Measurements from ENCODE around the gene IQSEC1.

The IQSEC1 gene

GRCh38 chr3:13028010-13028821 lies 45.0 kb downstream of the IQSEC1 start:
- no peak for DNase-seq (ENCODE audit: low read depth)

DNA sequence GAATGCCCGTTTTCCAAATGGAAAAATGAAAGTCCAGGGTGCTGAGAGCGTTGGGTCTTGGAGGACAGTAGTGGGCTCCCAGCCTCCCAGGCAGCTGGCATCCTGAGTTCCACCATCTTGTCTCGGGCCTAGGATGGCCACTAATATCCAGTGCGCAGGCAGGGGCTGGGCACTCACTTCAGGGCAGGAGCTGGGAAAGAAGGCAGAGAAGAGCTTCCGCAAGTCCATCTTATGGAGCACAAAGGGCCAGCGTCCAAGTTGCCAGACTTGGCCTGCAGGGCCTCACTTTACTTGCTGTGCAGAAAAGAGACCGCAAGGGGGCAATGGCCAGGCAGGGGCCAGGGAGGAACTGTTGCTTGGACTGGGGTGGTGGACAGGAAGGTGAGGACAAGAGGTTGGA lies 46.1 kb downstream of the IQSEC1 start:
- no peak for DNase-seq (ENCODE audit: low read depth)

GRCh38 chr3:13026534-13026933 lies 46.7 kb downstream of the IQSEC1 start:
- DNase-seq (ENCODE audit: low read depth) = no peak

DNA sequence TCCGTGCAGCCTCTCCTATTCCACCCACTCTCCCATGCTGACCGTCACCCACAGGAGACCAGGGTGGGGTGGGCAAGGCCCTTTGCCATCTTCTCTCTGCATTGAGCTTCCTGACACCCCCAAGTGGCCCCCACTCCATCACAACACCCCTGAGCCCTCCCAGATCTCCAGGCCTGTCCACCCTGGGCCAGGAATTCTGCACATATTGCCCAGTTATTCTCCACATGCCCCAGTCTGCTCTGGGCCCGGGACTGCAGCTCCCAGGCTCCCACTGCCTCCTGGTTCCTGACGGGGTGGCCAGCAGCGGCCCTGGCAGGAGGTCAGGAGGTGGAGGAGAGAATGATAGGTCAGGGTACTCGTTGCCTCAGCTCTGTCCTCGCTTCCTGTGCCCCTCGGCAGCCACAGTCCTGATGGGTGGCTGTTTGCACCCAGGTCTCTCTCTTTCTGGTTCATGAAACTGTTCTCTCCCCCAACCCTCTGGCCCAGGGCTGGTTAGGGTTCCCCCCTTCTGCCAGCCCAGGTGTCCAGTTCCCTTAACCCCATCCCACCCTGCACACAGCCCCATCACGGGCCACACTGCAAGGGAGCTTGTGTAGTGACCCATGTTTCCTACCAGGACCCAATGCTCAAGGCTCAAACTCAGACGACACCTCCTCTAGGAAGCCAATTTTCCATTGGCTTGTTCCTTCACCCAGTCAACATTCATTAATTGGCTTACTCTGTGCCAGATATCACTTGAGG lies 47.3 kb downstream of the IQSEC1 start:
- DNase-seq (ENCODE audit: low read depth) = no peak

DNA sequence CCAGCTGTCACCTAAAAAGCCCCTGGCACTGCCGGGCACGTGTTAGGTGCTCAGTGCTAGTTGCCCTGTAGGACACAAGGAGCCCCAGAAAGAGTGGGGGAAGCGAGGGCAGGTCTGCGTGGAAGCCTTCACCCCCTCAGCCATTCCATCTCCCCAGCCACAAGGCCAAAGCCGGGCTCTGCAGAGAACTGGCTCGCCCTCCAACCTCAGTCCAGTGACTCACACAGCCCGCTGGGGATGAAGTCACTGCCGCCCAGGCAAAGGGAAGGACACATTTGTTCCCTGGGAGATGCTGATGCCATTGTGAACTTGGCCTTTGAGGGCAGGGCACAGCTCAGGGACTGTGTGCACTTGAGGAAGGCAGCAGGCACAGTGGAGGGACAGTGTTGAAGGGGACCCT lies 48.1 kb downstream of the IQSEC1 start:
- peak; percentile 76 for DNase-seq (ENCODE audit: low read depth)

- DNase-seq (ENCODE audit: low read depth) = no peak
Measured at GRCh38 chr3:13024765-13025065, 48.5 kb downstream of the IQSEC1 start.

- no peak for DNase-seq (ENCODE audit: low read depth)
Measured at GRCh38 chr3:13023971-13024764, 49.1 kb downstream of the IQSEC1 start.

- no peak for DNase-seq (ENCODE audit: low read depth)
Measured at GRCh38 chr3:13023235-13023970, 49.8 kb downstream of the IQSEC1 start.

DNA sequence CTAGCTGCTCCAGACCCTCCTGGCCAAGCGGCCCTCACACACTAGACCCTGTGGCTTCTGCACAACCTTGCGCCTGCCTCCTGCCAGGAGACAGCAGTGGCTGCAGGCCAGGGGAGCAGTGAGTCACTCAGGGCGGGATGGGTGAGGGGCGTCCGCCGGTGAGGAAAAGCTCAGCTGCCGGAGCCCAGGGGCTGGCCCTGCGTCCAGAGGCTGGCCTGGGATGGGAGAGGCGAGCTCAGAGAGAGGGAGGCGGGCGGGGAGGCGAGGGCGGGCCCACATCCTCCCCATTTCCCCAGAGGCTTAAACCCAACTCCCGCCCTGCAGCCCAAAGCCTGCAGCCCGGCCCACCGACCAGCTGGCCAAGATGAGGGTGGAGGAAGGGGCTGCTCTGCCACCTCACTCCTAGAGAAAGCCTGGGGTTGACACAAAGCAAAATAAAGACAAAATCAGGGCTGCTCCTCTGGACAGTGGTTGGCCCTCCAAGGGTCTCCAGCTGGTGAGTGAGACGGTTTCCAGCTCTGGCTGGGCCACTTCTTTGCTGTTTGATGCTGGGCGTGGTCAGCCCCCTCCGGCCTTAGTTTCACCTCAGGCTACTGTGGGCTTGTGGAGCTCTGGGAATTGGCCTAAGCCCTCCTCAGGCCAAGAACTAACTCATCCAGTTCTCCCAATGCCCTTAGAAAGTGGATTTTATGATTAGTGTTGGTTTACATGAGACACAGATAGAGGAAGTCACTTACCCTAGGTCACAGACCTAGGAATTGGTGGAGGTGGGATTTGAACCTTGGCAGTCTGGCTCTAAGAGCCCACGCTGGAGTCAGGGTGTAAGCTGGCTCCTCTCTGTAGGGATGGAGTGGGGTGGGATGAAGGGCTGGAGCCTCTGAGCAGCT lies 50.6 kb downstream of the IQSEC1 start:
- DNase-seq (ENCODE audit: low read depth) = peak; percentile 83

DNA sequence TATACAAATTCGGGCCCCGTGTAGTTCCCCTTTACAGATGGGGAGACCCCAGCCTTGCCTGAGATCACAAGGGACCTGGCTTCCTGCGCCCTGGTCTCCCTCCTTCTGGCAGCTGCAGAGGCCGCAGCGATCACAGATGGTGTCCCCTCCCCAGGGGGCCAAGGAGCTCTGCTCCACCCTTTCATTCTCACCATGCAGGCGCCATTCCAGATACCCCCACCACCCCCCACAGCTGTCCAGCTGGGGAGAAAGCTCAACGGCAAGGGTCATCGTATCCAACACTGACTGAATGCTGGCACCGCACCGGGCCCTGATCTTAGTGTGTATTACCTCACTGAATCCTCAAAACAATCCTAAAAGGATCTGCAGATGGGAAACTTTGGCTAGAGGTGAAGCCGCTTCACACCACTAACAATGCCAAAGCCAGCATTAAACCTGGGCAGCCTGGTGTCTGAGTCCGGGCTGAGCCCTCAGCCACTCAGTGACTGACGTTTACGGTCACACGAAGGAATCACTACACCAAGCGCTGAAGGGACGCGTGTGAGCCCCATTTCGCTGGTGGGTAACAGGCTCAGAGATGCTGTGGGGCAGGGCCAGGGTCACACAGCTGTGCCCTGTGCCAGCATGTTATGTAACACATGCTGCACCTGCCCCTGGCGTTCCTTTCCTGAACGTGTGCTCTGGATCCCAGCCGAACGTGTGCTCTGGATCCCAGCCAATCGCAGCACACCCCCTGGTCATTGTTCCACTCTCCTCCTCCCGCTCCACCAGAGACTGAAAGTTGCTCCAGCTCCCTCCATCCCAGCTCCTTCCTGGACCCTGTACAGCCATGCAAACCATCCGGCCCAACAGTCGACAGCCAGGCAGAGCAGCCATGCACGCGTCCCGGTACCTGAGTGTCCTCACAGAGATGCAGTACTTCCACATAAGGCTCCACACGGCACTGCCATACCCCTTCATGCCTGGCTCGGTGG lies 51.8 kb downstream of the IQSEC1 start:
- no peak for DNase-seq (ENCODE audit: low read depth)

DNA sequence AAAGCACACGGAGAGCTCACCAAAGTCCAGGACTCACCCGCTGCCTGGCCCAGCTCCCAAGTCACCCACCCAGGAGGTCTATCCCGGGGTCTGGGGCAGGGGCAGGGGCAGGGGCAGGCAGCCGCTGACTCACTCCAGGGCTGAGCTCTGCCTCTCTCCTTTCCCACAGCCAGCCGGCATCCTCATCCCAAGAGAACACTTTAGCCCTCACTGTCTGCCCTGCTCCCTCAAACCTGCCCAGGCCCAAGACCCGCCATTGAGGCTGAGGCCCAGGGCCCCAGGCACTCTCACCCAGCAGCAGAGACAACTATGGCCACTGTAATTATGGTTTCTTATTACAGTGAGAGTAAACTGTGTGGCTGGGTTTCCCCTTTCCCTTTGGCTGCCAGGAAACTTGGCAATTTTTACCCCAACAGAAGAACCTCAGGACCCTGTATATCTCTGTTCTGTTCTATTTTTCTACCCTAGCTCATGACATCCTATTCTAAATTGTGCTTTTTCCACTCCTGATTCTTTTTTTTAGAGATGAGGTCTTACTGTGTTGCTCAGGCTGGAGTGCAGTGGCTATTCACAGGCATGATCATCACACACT lies 53.0 kb downstream of the IQSEC1 start:
- DNase-seq (ENCODE audit: low read depth) = no peak

DNA sequence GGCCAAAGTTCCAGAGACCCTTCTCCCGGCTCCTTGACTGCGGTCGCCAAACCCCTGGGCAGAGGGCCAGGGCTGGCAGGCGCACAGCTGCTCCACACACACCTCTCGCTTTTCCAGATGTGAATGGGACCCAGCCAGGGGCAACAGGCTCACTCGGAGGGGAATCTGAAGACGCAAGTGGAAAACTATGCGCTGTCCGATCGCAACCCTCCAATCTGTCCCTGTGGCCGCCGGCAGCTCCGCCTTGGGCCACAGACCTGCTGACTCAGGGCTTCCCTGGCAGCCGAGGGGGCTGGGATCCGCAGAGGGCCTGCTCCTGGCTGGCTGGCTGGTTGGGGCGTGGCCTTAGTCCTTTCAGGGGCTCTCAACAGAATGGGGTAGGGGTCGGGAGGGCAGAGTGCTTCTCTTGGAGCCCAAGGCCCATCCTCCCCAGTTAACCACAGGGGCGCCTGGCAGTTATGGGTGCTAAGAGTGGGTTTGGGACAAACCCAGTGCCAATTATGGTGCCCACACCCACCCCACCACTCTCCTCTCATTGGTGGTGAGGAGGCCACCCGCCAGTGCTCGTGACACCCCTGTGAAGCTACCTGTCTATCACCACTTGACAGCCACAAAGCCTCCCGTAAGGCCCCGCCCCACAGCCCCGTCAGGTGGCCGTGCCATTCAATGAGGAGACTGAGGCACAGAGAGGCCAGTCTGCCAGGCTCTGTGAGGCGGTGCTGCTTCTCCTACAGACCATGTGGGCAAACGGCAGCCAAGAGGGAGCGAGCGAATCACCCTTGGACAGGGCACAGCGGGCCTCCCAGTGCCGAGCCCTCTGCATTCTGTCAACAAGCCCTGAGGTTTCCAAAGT lies 53.8 kb downstream of the IQSEC1 start:
- DNase-seq (ENCODE audit: low read depth) = peak; percentile 73

- DNase-seq (ENCODE audit: low read depth) = no peak
Measured at GRCh38 chr3:13018561-13019242, 54.5 kb downstream of the IQSEC1 start.

GRCh38 chr3:13018043-13018451 lies 55.2 kb downstream of the IQSEC1 start:
- no peak for DNase-seq (ENCODE audit: low read depth)

GRCh38 chr3:13017361-13018042 lies 55.7 kb downstream of the IQSEC1 start:
- DNase-seq (ENCODE audit: low read depth) = no peak

- DNase-seq (ENCODE audit: low read depth) = no peak
Measured at GRCh38 chr3:13016721-13017255, 56.4 kb downstream of the IQSEC1 start.

GRCh38 chr3:13016083-13016720 lies 57.0 kb downstream of the IQSEC1 start:
- no peak for DNase-seq (ENCODE audit: low read depth)

Data from iris pigment epithelial cell (primary cell).